ENCODE results near the gene ZNFX1.
A peak's percentile ranks its signal among the peaks of the same experiment; 100 is the strongest.
"Not testable (repeated sequence)": the region's sequence is repeated elsewhere in the genome, so short reads cannot be mapped to it uniquely, and the experiment has no call there.

Gene ZNFX1

DNA sequence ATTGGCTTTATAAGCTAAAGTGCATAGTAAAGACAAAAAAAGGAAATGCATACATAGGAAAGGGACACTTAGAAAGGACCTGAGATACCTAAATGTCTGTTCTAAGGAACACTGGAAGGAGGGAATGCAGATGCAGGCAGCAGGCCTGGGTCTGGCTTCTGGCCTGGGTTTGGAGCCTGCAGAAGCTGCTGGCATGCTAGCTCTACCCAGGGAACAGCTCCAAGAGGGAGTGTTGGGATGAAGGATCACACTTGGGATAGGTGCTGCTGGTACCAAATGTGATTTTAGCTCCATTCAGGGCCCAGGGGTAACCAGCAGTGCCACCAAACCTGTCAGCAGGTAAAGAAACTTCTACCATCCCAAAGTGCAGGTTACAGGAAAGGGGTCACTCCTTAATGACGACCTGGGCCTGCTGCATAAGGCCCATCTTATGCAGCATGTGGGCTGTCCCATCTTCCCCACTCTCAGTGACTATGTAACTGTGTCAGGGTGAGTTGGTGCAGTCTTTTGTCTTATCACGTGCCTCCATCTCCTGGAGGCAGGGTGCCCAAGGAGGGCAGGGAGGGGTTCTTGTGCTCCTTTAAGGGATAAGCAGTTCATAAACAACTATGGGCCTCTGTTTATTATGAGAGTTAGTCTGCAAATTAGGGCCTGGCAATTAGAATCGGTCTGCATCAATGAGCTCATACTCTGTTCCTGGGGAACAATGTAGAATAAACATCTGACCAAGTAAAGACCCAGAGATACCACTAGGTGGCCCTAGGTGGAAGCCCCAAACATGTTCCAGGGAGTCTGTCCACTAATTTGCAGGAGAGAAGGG lies 31.7 kb downstream of the ZNFX1 start:
- peak; percentile 63 for DNase-seq

DNA sequence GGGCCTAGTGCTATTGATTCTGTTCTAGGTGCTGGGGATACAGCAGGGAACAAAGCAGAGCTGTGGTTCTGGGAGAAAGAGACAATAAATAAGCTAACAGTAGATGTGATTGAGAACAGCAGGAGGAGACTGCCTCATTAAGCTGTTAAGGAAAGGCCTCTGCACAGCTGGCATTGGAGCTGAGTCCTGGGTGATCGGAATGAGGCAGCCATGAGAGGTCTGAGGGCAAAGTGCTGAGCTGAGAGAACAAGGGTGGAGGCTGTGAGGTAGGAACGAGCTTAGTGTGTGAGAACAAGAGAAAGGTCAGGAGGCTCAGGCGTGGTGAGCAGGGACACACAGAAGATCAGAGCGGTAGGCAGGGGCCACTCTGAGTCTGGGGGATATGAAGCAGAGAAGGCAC lies 40.3 kb downstream of the ZNFX1 start:
- no peak for DNase-seq

DNA sequence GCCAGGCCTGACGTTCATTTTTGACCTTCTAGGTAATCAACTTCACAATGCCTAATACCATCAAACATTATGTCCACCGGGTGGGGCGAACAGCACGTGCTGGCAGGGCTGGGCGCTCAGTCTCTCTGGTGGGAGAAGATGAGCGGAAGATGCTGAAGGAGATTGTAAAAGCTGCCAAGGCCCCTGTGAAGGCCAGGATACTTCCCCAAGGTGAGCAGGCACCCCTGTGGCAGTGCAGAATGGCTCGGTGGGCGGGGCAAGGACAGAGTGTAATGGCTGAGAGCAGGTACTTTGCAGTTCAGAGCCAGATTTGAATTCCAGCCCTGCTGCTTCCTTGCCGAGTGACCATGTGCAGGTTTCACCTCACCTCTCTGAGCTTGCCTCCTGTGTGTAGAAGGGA lies 41.6 kb downstream of the ZNFX1 start:
- DNase-seq, result no peak

DNA sequence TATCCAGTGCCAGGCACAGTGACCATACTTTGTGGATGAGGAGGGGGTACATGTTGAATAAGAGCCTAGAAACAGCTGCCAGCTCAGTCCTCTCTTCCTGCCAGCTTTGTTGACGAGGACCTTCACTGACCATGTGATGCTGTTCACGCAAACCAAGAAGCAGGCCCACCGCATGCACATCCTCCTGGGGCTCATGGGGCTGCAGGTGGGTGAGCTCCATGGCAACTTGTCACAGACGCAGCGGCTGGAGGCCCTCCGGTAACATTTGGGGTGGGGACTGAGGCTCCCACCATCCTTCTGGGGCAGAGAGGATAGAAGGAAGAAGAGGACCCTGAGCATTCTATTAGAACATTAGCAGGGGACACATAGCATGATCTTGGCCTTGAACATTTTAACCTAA lies 43.0 kb downstream of the ZNFX1 start:
- DNase-seq, result no peak

DNA sequence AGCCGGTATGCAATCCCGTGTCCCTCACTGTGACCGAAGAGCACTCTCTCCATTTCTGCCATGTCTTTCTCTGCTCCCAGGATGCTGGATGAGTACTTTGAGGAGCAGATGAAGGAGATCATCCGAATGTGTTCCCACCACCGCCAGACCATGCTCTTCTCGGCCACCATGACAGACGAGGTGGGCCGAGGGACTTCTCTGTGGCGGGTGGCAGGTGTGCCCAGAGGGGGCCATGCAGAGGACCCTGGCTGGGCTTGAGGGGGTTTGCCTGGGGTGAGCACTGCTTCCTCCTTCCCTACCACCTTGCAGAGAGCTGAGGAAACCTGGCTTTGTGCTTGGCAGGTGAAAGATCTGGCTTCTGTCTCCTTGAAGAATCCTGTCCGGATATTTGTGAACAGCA lies 44.6 kb downstream of the ZNFX1 start:
- DNase-seq, result no peak

DNA sequence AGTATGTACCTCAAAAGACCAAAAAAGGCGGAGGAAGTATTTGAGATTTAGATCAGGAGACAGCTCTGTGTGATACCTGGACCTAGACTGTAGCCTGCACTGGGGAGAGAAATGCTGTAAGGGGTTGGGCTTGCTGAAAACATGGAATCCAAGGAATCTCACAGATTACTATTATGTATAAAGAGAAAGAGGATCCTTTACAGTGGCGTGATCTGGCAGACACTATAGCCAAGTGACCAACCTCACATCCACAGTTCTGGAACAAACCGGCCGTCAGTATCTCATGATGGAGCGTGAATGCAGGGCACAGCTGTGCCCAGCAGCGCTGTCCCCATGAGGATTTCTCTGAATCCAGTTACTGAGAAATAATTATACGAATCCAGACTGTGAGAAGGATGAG lies 46.4 kb downstream of the ZNFX1 start:
- DNase-seq, result no peak

DNA sequence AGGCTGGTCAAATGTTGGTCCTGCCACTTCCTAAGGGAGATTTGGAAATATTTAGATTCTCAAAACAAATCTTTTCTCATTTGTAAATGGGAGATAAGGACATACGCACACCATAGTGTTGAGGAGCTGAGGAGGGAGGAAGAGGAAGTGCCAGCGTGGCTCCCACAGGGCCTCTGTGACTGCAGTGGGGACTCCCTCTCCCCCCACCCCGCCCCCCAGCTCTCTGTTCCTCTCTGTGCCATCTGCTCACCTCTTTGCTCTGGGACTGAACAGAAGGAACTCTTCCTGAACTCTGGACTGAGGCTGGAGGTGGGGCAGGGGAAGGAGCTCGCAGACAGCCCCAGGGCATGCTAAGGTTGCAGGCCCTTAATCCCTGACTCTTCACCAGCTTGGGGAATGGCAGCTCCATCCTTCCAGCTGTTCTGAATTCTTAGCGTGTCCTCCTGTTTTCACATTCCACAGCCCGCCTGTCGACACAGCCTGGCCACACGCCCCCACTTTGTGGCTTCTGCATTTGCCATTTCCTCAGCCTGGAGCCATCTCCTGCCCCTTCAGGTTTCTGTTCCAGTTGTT lies 47.2 kb downstream of the ZNFX1 start:
- peak; percentile 94 for DNase-seq

DNA sequence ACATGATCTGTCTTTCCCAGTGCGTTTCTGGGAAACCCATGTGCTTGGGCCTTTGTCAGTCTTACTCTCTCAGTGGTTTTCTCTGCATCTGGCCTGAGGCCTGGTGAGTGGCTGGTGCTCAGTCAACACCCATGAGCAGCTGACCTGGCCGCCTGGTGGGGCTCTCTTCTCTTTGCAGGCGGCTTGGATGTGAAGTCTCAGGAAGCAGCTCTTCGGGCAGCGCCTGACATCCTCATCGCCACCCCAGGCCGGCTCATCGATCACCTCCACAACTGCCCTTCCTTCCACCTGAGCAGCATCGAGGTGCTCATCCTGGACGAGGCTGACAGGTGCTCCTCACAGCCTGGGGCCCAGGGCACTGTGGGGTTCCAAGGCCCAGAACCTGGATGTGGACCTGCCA lies 47.8 kb downstream of the ZNFX1 start:
- DNase-seq, result peak; percentile 85

DNA sequence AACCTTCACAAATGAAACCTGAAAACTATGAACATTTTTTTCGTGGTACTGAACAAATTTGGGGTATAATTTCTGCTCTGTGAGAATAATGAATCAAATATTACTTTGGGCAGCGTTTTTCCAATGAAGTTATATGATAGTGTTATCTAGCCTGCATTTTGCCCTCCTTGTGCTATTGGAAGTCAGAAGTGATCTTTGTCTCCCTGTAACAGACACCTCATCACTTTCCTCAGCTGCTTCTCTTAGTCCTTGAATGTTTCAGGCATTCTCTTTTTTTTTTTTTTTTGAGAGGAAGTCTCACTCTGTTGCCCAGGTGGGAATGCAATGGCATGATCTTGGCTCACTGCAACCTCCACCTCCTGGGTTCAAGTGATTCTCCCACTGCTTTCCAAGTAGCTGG lies 48.5 kb downstream of the ZNFX1 start:
- DNase-seq, result no peak

DNA sequence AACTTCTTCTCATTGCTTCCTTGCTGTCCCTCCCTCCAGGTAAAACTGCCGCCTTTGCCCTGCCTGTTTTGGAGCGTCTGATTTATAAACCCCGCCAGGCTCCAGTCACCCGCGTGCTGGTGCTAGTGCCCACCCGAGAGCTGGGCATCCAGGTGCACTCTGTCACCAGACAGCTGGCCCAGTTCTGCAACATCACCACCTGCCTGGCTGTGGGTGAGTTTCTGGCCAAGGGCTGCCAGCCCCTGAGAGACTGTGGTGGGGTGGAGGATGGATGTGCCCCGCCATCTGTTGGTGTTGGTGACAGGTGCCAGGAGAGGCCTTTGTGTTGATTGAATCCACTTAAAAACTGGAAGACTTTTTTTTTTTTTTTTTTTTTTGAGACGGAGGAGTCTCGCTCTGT lies 49.2 kb downstream of the ZNFX1 start:
- DNase-seq, result no peak

DNA sequence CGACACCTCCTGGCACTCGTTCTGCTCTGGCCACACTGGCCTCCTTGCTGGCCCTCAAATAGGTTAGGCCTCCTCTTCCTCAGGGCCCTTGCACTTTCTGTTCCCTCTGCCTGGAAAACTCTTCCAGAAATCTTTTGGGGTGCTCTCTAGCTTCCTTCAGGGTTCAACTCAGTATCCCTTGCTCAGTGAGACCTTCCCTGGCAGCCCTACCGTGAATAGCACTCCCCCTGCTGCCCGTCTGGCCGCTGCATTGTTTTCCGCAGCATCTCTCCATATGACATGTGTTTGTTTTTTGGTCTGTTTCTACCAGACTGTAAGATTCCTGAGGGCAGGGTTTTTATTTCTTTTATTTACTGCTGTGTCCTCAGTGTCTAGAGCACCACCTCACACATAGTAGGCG lies 52.0 kb downstream of the ZNFX1 start:
- no peak for DNase-seq

DNA sequence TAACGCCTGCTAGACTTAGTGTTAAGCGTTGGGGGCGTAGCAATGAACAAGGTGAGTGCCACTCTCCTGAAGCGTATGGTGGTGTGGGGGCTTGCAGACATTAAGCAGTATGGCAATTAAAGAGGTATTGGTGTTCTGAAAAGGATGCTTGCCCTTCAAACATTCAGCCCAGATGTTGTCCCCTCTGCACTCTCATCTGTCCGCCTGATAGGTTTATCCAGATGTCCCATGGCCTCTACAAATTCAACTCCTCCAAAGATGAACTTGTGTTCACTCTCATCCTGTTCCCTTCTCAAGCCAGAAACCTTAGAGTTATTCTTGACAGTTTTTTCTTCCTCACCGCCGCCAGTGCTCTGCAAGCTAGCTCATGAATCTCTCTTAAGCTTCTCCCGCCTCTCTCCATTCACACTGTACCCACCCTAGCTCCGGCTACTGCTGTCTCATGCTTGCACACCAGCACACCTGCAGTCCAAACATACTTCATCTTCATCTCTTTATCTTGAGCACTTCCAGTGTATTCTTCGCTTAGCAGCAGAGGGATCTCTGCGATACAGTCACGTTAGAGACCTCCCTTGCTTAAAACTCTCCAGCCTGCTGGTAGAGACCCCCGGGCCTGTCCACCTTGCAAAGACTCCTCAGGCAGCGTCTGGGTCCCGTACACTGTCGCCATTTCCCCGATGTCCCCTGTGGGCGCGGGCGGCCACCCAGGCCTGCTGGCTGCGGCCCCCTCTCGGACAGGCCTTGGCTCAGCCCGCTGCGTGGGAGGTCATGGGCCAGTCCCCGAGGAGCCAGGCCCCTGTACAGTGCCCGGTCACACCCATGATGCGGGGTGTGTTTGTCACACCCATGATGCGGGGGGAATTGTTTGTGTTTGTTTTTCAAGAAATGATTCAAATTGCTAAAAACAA lies 57.7 kb downstream of the ZNFX1 start:
- no peak for DNase-seq

DNA sequence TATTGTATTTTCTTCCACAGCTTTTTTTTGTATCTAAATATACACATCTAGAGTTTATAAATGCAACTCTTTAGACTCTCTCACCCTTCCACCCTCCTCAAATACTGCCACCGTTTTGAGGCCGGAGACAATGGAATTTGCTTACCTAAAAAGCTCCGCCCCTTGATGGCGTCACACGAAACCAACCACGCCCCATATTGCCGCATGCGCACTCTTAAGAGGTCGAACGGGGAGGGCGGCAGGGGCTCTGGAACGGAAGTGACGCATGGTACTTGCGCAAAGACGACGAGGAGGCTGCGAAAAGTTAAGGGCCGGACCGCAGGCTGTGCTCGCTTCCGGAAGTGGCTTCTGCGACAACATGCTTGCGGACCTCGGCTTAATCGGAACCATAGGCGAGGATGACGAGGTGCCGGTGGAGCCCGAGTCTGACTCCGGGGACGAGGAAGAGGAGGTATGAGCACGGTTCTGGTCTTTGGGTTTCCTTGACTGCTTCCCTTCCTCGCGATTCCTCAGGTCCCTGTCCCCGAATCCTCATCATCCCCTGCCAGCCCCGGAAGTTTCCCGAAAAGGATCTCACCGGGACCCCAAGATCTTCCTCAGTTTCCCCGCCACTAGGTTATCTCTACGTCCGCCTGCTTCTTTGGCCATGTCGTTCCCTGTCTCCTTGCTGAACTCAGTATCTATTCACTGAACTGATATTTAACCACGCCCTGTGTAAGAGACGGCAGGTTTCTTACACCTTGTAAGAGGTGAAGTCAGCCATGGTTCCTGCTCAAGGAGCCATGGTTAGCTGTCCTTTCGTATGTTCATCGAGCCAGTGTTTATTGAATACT lies 58.5 kb downstream of the ZNFX1 start, which contains the start of gene DDX27:
Gene DDX27, plus strand, starts transcription at position 326 of the 833 bp plus-strand sequence. Its CDS starts 33 bp downstream, at position 359.
- peak; percentile 99 for DNase-seq

DNA sequence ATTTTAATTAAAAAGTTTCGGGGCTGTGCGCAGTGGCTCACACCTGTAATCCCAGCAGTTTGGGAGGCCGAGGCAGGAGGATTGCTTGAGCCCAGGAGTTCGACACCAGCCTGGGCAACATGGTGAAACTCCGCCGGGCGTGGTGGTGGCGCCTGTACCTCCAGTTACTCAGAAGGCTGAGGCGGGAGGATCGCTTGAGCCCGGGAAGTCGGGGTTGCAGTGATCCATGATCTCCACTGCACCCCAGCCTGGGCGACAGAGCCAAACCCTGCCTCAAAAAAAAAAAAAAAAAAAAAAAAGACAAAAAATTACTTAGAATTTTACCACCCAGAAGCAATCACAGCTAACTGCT lies 59.1 kb downstream of the ZNFX1 start:
- not testable (repeated sequence) for DNase-seq

DNA sequence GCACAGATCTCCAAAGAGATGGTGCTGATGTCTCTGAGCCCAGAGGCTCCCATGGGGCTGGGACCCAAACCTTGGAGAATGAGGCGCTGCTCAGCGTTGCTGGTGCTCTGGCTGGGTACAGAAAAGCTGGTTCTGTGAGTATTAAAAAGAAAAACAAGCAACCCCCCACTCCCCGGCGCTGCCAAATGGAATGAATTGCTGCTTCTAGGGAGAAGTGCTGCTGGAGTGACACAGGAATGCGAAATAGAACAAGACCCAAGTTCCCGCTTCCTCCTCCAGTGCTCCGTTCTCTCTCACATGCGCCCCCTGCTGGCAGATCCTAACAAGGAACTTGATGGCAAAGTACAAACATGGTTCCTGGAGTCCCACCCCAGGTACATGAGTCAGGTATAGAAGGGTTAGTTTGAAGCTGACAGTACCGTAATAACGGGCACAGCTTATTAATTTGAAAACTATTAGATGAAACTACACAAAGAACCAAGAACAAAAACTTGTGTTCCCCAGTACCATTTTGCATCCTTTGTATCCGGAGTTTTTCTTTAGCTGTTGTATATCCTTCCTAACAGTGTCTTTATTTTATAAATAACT lies 60.8 kb downstream of the ZNFX1 start:
- peak; percentile 95 for DNase-seq

DNA sequence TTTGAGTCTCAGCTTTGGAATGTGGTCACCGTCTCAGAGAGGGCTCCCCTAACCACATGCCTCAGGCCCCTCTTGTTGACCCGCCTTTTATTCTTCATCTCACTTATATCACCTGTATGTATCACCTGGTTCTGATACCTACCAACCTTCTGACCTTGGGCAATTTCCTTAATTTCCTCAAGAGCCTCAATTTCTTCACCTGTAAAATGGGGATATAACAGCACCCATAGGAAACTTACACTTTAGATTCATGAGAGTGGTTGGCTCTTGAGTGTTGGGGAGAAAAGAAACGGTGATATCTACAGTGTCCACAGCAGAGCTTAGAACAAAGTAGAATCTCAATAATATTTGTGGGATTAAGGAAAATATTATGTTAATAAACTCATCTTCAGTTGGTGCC lies 62.6 kb downstream of the ZNFX1 start:
- no peak for DNase-seq

DNA sequence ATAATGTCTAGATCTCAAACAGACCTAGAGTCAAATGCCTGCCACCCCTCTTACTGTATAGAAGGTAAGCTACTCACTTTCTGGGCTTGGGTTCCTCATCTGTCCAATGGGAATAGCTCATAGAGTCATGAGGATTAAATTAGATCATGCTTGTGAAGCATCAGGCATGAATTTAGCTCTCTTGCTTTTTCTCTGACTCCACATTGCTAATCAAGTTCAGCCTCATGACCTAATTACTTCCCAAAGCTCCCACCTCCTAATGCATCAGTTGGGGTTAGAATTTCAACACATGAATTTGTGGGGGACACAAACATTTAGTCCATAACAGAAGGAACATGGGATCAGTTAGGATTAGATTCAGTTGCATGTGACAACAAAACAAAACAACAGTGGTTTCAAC lies 63.3 kb downstream of the ZNFX1 start:
- no peak for DNase-seq

DNA sequence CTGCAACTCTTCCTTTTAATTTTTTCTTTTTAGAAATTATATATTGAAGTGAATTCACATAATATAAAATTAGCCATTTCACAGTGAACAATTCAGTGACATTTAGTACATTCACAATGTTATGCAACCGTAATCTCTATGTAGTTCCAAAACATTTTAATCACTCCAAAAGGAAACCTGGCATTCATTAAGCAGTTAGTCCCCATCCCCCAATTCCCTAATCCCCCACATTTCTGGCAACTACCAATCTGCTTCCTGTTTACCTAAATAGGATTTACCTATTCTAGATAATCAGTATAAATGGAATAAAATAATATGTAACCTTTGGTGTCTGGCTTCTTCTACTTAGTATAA lies 67.1 kb downstream of the ZNFX1 start:
- no peak for DNase-seq

DNA sequence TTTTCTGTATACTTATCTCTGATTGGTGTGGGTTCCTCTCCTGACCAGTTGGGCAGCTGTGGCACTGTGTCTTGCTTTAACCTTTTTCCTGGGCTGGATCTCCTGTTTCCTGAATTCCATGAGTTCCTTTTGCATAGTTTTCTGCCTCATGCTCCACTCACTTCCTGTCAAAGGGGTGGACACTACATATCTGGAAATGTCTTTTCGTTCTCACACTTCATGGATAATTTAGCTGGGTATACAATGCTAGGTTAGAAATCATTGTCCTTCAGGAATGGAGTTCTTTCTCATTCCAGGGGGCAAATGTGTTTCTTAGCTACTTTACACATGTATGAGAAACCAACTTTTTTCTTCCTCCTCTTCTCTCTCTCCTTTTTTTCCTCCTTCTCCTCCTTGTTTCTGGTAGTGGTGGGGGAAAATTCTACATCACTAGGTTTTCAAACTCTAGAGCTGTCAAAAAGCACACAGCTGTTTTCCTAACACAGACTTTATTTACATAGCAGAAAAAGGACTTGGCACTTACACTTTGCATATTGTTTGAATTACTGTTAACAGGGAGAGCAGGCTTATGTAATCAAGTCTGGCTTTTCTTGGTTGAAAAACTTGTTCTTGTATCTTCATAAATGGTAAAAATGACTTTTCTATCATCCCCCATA lies 67.6 kb downstream of the ZNFX1 start:
- no peak for DNase-seq

DNA sequence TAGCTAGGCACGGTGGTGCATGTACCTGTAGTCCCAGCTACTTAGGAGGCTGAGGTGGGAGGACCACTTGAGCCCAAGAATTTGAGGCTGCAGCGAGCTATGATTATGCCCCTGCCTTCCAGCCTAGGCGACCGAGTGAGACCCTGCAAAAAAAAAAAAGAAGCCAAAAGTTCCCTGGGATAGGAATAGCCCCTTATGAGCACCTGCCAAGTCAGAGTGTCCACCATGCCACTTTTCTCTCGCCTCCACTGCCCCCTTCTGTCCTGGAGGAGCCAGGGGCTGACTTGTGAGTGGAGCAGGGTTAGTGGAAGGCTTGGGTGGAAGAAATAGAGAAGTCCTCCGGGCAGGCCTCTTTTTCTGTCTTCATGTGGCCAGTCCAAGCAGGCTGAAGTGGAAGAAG lies 70.8 kb downstream of the ZNFX1 start:
- peak; percentile 81 for DNase-seq

DNA sequence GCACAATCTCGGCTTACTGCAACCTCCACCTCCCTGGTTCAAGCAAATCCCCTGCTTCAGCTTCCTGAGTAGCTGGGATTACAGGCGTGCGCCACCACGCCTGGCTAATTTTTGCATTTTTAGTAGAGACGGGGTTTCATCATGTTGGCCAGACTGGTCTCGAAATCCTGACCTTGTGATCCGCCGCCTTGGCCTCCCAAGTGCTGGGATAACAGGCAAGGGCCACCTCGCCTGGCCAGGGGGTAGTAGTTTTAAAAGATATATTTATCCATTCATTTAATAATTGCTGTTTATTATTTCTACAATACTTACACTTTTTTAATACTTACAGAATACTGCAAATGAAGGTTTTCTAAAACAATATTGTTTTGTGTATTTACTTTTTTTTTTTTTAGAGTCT lies 74.1 kb downstream of the ZNFX1 start:
- no peak for DNase-seq

DNA sequence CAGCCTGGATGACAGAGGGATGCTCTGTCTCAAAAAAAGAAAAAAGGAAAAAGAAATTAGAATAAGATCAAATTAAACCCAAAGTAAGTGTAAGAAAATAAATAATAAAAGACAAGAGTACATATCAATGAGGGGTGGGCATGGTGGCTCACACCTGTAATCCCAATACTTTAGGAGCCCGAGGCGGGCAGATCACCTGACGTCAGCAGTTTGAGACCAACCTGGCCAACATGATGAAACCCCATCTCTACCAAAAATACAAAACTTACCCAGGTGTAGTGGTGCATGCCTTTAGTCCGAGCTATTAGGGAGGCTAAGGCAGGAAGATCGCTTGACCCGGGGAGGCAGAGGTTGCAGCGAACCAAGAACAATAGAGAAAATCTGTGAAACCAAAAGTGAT lies 74.8 kb downstream of the ZNFX1 start:
- no peak for DNase-seq
